Small intestine (tissue), 7 donors: ENCODE data around the gene COL7A1. TPM values are rescaled to one million over a fixed set of nuclear protein-coding genes. Genes with fewer than 3 reads are reported as not detected.

Source experiments
- DNase-seq, 2 donors: peaks; one replicate each; pipeline versions ENCODE4 v3.0.0 to v3.0.0-alpha.2; 2013
- FAIRE-seq: peaks from 2 replicates; lab custom pipeline; 2012; peaks lifted over from hg19 to GRCh38; lab: Jason Lieb, UNC
- H3K27ac ChIP-seq, 3 donors: one replicate each; pipeline ENCODE4 v1.5.1; 2013; ENCODE audit warnings: low read length in 2 of 3, mild to moderate bottlenecking in 2 of 3, control low read depth in 1 of 3, inconsistent platforms in 1 of 3, low read depth in 1 of 3, moderate library complexity in 1 of 3
- H3K27me3 ChIP-seq, 3 donors: one replicate each; pipeline ENCODE4 v1.6.1; 2013; ENCODE audit warnings: low read length in 3 of 3, inconsistent platforms in 1 of 3; ENCODE audit not compliant: control insufficient read depth in 3 of 3, insufficient read depth in 3 of 3
- H3K36me3 ChIP-seq, 3 donors: one replicate each; pipeline ENCODE4 v1.6.1; 2013; ENCODE audit warnings: low read length in 3 of 3, inconsistent platforms in 1 of 3, low read depth in 1 of 3, mild to moderate bottlenecking in 1 of 3, moderate library complexity in 1 of 3; ENCODE audit not compliant: control insufficient read depth in 3 of 3, insufficient read depth in 2 of 3
- H3K4me1 ChIP-seq, 3 donors: one replicate each; pipeline ENCODE4 v1.6.1; 2013; ENCODE audit warnings: low read length in 2 of 3, inconsistent platforms in 1 of 3, low read depth in 1 of 3, mild to moderate bottlenecking in 1 of 3, moderate library complexity in 1 of 3; ENCODE audit not compliant: control insufficient read depth in 3 of 3, insufficient read depth in 2 of 3
- H3K4me3 ChIP-seq, 3 donors: one replicate each; pipeline ENCODE4 v1.5.1; 2013; ENCODE audit warnings: low read length in 3 of 3, control low read depth in 1 of 3, inconsistent platforms in 1 of 3, low read depth in 1 of 3, mild to moderate bottlenecking in 1 of 3, moderate library complexity in 1 of 3
- H3K9me3 ChIP-seq, 2 donors: one replicate each; pipeline ENCODE4 v1.6.1; 2013; ENCODE audit warnings: low read depth in 1 of 2, low read length in 1 of 2; ENCODE audit not compliant: control insufficient read depth in 2 of 2, insufficient read depth in 1 of 2
- WGBS, 3 donors: extraction: QIAGEN DNeasy Blood & Tissue Kit; methylation state at CpG; one replicate each; pipeline ENCODE4 v1.1.7; 2013; 5-methylcytosine and 5-hydroxymethylcytosine counted together
- polyA plus RNA-seq, 4 donors: library from polyadenylated mRNA; stranded (reverse) in 3 of 4; unstranded in 1 of 4; fragments of 200-250 nt in 3 of 4; fragments of 120-200 nt in 1 of 4; gene quantifications; one replicate each; pipeline versions ENCODE4 v1.2.1 to v1.2.3, GENCODE V29; 2013
- donor health status: healthy with polysubstance abuse.
- donor health status: control.
- donor health status: control.
- donor health status: Bipolar disorder and iron deficiency.
- donor health status: healthy.

The COL7A1 gene
- polyA plus RNA-seq, 4 donors = 8.0 to 120 (median 19.3) TPM

DNA sequence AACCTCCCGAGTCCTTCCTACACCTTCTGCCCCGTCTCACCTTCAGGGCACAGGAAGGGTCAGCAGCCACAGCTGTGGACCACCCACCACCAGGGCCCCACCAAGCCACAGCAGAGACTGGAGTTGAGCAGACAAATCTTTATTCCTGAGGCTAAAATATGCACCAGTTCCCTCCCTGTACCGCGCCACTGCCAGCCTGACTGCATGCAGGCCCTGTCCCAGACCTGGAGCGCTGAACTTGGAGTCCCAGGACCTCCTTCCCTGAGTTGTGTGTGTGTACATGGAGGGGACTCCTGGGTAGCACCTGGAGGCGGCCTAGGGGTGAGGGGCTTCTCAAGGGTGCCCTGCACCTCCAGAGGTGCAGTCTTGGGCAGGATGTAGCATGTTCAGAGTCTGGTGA is 30.5 kb upstream of the COL7A1 start:
- 92 to 96% (median 94%) methylated on average over 6 of the region's 6 CpGs for WGBS, 3 donors
- H3K4me1 ChIP-seq = peaks cover 0 to 9% (median 0%) of the 10 kb centered on the region in 3 donors
- H3K27me3 ChIP-seq = no peaks in the 10 kb centered on the region
- H3K4me3 ChIP-seq = no peak overlapping the region
- no peak overlapping the region for H3K27ac ChIP-seq
- FAIRE-seq (no peak), DNase-seq (no peak)
- no peaks in the 10 kb centered on the region for H3K9me3 ChIP-seq
- peaks cover 0 to 75% (median 6%) of the 10 kb centered on the region in 3 donors for H3K36me3 ChIP-seq

DNA sequence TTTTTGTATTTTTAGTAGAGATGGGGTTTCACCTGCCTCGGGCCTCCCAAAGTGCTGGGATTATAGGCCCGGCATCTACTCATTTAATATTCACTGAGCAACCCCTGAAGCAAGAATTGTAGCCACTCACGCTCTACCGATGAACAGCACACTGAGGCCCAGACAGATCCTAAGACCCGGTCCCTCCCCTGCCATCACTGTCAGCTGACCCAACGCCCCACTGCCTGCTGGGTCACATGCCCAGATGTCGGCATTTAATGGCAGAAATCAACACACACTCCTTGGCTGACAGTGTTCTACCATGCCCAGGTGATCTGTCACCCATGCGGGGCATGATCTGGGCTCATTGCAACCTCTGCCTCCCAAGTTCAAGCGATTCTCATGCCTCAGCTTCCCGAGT is 29.6 kb upstream of the COL7A1 start:
- 91 to 96% (median 94%) methylated on average over 10 of the region's 10 CpGs for WGBS, 3 donors
- Histone ChIP-seq H3K27me3 (no peaks in the 10 kb centered on the region), H3K9me3 (no peaks in the 10 kb centered on the region), H3K36me3 (peaks cover 0 to 73% (median 6%) of the 10 kb centered on the region in 3 donors), H3K4me3 (no peak overlapping the region), H3K4me1 (peaks cover 0 to 15% (median 0%) of the 10 kb centered on the region in 3 donors), H3K27ac (peak overlapping the region in 1 of 3 donors; percentile 61)
- DNase-seq (no peak), FAIRE-seq (no peak)

DNA sequence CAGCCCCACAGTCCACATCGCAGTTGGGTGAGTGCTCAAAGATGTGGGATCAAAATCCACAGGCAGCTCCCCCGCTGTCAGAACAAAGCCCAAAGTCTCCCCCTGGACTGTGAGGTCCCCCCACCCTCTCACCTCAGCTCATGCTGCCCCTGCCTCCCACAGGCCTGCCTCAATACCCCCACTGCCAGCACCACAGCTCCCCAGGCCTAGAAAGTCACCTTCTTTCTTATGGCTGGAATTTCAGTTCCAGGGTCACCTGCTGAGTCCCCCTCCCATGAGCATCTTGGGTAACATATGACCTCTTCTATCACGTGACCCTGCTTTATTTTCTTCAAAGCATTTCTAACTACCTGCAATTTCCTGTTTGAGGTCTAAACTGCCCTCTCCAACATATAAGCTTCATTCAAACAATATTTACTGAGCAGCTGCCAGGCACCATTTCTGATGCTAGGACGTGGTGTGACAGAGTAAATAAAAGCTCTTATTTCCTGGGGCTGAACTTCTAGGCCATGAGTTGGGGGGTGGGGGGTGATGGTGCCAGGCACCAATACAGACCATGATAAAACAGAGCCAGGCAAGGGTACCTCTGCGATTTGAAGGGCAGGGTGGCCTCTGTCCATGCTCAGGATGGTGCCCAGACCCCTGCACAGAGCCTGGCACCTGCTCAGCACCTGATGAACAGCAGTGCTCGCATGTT is 28.9 kb upstream of the COL7A1 start:
- Histone ChIP-seq H3K4me1 (peaks cover 0 to 23% (median 0%) of the 10 kb centered on the region in 3 donors), H3K4me3 (no peak overlapping the region), H3K9me3 (no peaks in the 10 kb centered on the region), H3K27me3 (no peaks in the 10 kb centered on the region), H3K27ac (peak overlapping the region in 1 of 3 donors; percentile 61), H3K36me3 (peaks cover 0 to 66% (median 6%) of the 10 kb centered on the region in 3 donors)
- FAIRE-seq (no peak), DNase-seq (peak in 1 of 2 donors; percentile 50)
- WGBS, 3 donors = 67 to 73% (median 69%) methylated on average over 6 of the region's 6 CpGs

DNA sequence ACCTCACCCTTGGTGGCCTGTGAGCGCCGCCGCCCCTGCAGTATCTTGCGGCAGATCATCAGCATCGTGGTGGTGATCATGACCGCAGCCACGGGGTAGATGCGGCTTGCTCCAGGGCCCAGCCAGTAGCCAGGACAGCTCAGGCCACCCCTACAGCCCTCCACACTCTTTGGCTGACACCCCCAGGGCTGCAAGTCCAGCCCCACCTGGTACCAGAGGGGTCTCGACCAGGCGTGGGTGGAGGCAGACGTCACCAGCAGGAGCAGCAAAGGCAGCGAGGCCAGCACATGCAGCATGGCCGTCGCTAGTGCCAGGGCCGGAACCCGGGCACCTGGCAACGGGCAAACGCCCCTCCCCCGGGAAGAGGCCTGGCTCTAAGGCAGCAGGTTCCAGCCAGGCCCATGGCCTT is 26.3 kb upstream of the COL7A1 start, which contains the start of gene TMEM89:
TMEM89 (minus strand) TSS at position 309 of the 409 bp plus-strand sequence; CDS start at position 296, 13 bp downstream.
- Histone ChIP-seq H3K27ac (no peak within 1 kb of the TSS), H3K4me3 (no peak within 1 kb of the TSS), H3K4me1 (peaks cover 0 to 31% (median 0%) of the 10 kb centered on the region in 3 donors), H3K36me3 (peaks cover 0 to 40% (median 3%) of the 10 kb centered on the region in 3 donors), H3K9me3 (peaks cover 0 to 19% of the 10 kb centered on the region in 2 donors), H3K27me3 (no peaks in the 10 kb centered on the region)
- FAIRE-seq (no peak), DNase-seq (no peak)
- WGBS, 3 donors = 91 to 95% (median 95%) methylated on average over 19 of the region's 19 CpGs

DNA sequence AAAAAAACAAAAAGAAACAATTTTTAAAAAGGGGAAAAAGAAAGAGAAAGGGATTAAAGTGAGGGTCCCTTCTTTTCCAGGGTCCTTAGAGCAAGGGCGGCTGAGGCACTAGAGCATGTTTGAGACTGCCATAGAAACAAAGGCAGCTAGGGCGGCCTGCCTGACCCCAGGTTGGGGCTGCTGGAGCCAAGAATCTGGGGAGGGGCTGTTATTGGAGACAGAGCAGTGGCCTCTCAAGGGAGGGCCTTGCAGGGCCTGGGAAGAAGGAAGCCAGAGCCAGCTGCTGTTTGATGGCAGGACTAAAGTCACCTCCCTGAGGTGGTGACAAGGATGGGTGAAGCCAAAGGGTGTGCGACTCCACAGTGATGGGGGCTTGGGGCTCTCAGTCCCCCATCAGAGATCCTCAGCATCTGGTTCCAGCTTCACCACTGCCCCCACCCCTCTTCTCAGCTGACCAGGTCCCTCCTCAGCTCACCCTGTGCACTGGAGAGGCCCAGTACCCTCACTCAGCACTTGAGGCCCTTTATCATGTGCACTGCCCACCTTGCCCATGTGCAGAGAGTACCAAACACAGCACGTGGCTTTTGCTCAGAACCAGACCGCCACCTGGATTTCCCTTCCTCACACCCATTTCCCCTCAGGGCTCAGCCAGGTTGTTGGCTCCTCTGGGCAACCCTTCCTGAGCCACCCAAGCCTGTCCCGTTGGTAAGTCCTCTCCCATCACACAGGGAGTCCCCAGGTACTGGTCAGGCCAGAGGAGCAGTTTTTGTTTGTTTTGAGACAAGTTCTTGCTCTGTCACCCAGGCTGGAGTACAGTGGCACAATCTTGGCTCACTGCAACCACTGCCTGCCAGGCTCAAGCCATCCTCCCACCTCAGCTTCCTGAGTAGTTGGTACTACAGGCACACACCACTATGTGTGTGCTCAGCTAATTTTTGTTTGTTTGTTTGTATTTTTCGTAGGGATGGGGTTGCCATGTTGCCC is 24.7 kb upstream of the COL7A1 start:
- H3K36me3 ChIP-seq = peaks cover 0 to 24% (median 0%) of the 10 kb centered on the region in 3 donors
- DNase-seq (no peak), FAIRE-seq (no peak)
- 87 to 91% (median 87%) methylated on average over 7 of the region's 7 CpGs for WGBS, 3 donors
- peaks cover 0 to 31% (median 0%) of the 10 kb centered on the region in 3 donors for H3K4me1 ChIP-seq
- H3K27ac ChIP-seq = no peak overlapping the region
- no peak overlapping the region for H3K4me3 ChIP-seq
- H3K9me3 ChIP-seq = peaks cover 0 to 25% of the 10 kb centered on the region in 2 donors
- H3K27me3 ChIP-seq = no peaks in the 10 kb centered on the region

DNA sequence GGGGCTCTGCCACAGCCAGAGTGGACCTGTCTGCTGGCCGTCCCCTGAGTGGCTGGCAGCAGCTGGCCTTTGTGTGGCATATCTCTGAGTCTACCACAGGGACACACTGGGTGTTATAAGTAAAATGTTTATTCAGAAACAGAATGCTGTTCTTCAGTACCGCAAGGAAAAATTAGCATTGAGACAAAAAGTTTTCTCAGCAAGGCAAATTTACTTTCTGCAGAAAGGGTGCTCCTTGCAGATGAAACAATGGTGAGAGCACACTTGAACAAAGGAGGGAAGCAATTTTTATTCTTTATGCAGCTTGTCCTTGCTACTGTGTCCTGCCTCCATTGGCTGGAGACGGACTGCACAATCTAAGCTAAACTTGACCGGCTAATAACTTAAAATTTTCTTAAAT is 22.4 kb upstream of the COL7A1 start:
- Histone ChIP-seq H3K36me3 (peaks cover 0 to 18% (median 0%) of the 10 kb centered on the region in 3 donors), H3K4me1 (peaks cover 0 to 22% (median 0%) of the 10 kb centered on the region in 3 donors), H3K27ac (no peak overlapping the region), H3K9me3 (peaks cover 0 to 25% of the 10 kb centered on the region in 2 donors), H3K4me3 (no peak overlapping the region), H3K27me3 (no peaks in the 10 kb centered on the region)
- DNase-seq (no peak), FAIRE-seq (no peak)
- 95 to 96% (median 96%) methylated on average over 4 of the region's 4 CpGs for WGBS, 3 donors

DNA sequence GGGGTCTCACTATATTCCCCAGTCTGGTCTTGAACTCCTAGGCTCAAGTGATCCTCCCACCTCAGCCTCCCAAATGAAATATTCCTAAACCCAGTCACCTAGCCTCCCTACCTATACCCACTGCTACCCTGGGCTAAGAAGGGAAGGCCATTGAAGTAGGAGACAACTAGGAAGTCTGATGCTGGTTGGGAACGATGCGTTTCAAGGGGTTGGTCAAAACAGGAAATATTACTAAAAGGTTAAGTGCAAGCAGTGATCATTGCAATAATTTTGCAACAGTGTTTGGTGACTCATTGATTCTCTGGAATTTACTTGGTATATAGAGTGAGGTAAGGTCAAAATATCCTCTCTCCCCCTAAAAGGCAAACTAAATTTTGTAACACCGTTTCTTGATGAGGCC is 18.9 kb upstream of the COL7A1 start:
- Histone ChIP-seq H3K9me3 (peaks cover 0 to 25% of the 10 kb centered on the region in 2 donors), H3K27me3 (peaks cover 0 to 3% (median 0%) of the 10 kb centered on the region in 3 donors), H3K36me3 (no peaks in the 10 kb centered on the region), H3K4me3 (no peak overlapping the region), H3K4me1 (peaks cover 0 to 8% (median 0%) of the 10 kb centered on the region in 3 donors), H3K27ac (no peak overlapping the region)
- FAIRE-seq (no peak), DNase-seq (no peak)
- 55 to 71% (median 58%) methylated on average over 3 of the region's 3 CpGs for WGBS, 3 donors

DNA sequence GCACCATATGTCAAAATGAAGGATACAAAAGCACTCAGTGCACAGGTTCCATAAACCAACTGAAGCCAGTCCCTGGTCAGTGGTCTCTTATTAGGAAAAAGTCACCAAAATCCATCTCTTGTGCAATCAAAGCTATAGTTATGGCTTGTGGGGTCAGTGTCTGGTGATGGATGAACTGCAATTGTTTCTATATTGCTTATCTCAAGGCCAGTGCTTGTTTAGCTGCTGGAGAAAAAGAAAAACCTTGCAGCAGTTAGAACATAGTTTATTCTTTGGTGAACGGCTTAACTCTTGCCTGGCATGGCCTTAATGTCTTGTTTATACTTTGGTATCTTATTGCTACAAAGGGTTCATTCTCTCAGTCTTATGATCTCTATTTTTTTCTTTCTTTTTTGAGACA is 17.2 kb upstream of the COL7A1 start:
- H3K27me3 ChIP-seq = peaks cover 0 to 3% (median 0%) of the 10 kb centered on the region in 3 donors
- no peak overlapping the region for H3K4me3 ChIP-seq
- peaks cover 0 to 2% (median 0%) of the 10 kb centered on the region in 3 donors for H3K4me1 ChIP-seq
- peaks cover 0 to 7% (median 0%) of the 10 kb centered on the region in 3 donors for H3K36me3 ChIP-seq
- 51 to 64% (median 52%) methylated on average over 1 of the region's 1 CpG for WGBS, 3 donors
- FAIRE-seq = no peak
- DNase-seq = no peak
- no peak overlapping the region for H3K27ac ChIP-seq
- peaks cover 0 to 15% of the 10 kb centered on the region in 2 donors for H3K9me3 ChIP-seq
